AG08396 (cell line): ENCODE data around the gene FAM120A.
A peak's percentile ranks its signal among the peaks of the same experiment; 100 is the strongest.
"Not testable (repeated sequence)": the region's sequence is repeated elsewhere in the genome, so short reads cannot be mapped to it uniquely, and the experiment has no call there.

Source experiments
- DNase-seq: peaks from one replicate; pipeline ENCODE4 v3.0.0; 2012; ENCODE audit warnings: low spot score, mixed read lengths

Gene FAM120A

GRCh38 chr9:93511228-93511627 lies 59.7 kb downstream of the FAM120A start:
- peak; percentile 36 for DNase-seq

GRCh38 chr9:93512170-93512812 lies 60.8 kb downstream of the FAM120A start:
- DNase-seq, result not testable (repeated sequence)

GRCh38 chr9:93513606-93514005 lies 62.1 kb downstream of the FAM120A start:
- no peak for DNase-seq

GRCh38 chr9:93517331-93517730 lies 65.8 kb downstream of the FAM120A start:
- DNase-seq, result no peak

- no peak for DNase-seq
Measured at GRCh38 chr9:93520523-93520922, 69.0 kb downstream of the FAM120A start.

- no peak for DNase-seq
Measured at GRCh38 chr9:93522736-93523135, 71.3 kb downstream of the FAM120A start.

- no peak for DNase-seq
Measured at GRCh38 chr9:93523518-93524144, 72.1 kb downstream of the FAM120A start.

GRCh38 chr9:93525476-93525875 lies 74.0 kb downstream of the FAM120A start:
- DNase-seq, result no peak

GRCh38 chr9:93531374-93531773 lies 79.9 kb downstream of the FAM120A start:
- DNase-seq, result no peak

- DNase-seq, result no peak
Measured at GRCh38 chr9:93532141-93532540, 80.7 kb downstream of the FAM120A start.

GRCh38 chr9:93533863-93534262 lies 82.4 kb downstream of the FAM120A start:
- no peak for DNase-seq

- no peak for DNase-seq
Measured at GRCh38 chr9:93536167-93536566, 84.7 kb downstream of the FAM120A start.

- DNase-seq, result no peak
Measured at GRCh38 chr9:93536874-93537273, 85.4 kb downstream of the FAM120A start.

GRCh38 chr9:93540305-93540704 lies 88.8 kb downstream of the FAM120A start:
- DNase-seq, result no peak

GRCh38 chr9:93541005-93541404 lies 89.5 kb downstream of the FAM120A start:
- DNase-seq, result no peak

- DNase-seq, result no peak
Measured at GRCh38 chr9:93541581-93542349, 90.3 kb downstream of the FAM120A start.

GRCh38 chr9:93543117-93543516 lies 91.6 kb downstream of the FAM120A start:
- no peak for DNase-seq

- no peak for DNase-seq
Measured at GRCh38 chr9:93546356-93546755, 94.9 kb downstream of the FAM120A start.

GRCh38 chr9:93549611-93550010 lies 98.1 kb downstream of the FAM120A start:
- no peak for DNase-seq

GRCh38 chr9:93552923-93553322 lies 101.4 kb downstream of the FAM120A start:
- no peak for DNase-seq

GRCh38 chr9:93555370-93555769 lies 103.9 kb downstream of the FAM120A start:
- DNase-seq, result no peak

GRCh38 chr9:93557366-93558137 lies 106.1 kb downstream of the FAM120A start:
- DNase-seq, result no peak
